ENCODE measurements around the gene KRTAP10-1. TPM values are rescaled to one million over a fixed set of nuclear protein-coding genes. Genes with fewer than 3 reads are reported as not detected.
"Not testable (repeated sequence)": the region's sequence is repeated elsewhere in the genome, so short reads cannot be mapped to it uniquely, and the experiment has no call there.

Gene KRTAP10-1
- total and polyA plus RNA-seq, 2 of the 13 experiments (the other 11 are each of a cell fraction or from before 2014, with no cell fraction given) = not detected

DNA sequence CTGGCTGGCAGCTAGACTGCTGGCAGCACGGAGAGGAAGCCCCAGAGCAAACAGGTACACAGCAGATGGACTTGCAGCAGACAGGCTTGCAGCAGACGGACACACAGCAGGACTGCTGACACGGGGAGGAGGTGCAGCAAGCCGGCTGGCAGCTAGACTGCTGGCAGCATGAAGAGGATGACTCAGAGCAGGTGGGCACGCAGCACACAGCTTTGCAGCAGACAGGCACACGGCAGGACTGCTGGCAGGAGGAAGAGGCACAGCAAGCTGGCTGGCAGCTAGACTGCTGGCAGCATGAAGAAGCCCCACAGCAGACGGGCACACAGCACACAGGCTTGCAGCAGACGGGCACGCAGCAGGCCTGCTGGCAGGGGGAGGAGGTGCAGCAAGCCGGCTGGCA lies 10.8 kb upstream of the KRTAP10-1 start:
- ChIA-PET CTCF (ENCODE audit: low intra/inter-chr PET ratio, low total read pairs) (no interaction called here), POLR2A (no interaction called here)
- Histone ChIP-seq H3K27ac (ENCODE audit: extremely low read length, insufficient read depth, low read length) (no peak overlapping the region), H3K79me2 (ENCODE audit: insufficient read depth, low read length) (no peaks in the 10 kb centered on the region), H3K27me3 (ENCODE audit: control insufficient read depth in 1 of 2, insufficient read depth in 2 of 2, low read length in 2 of 2) (peaks cover 0 to 3% of the 10 kb centered on the region in 2 experiments; a peak in 2 of 5 replicates), H3K4me3 (replicated peaks in 1 of 3; ENCODE audit: insufficient read depth in 1 of 3, low read depth in 2 of 3, low read length in 3 of 3) (no peak overlapping the region), H3K9me3 (ENCODE audit: low read length) (no peaks in the 10 kb centered on the region), H2AFZ (ENCODE audit: low read length) (no peak overlapping the region), H3K4me1 (ENCODE audit: insufficient read depth, low read length) (no peaks in the 10 kb centered on the region; the same call in 1 of the 2 replicates), H3K36me3 (replicated peaks in 1 of 2; ENCODE audit: control insufficient read depth in 1 of 2, insufficient read depth in 2 of 2, low read length in 2 of 2) (no peaks in the 10 kb centered on the region), H3K9ac (ENCODE audit: insufficient read depth, low read depth, low read length) (no peak overlapping the region), H4K20me1 (ENCODE audit: insufficient read depth, low read length) (no peaks in the 10 kb centered on the region), H3K4me2 (ENCODE audit: low read depth, low read length) (no peak overlapping the region)
- no peak for FAIRE-seq
- no TSS peak for BruUV-seq (replicated peaks)
- 52% methylated on average over 4 of the region's 10 CpGs for WGBS (ENCODE audit: low lambda C conversion rate)
- DNase-seq (ENCODE audit: low spot score) = no peak
- no peak for ATAC-seq
- in situ Hi-C loops (cut with HindIII; ENCODE audit: extremely low pct_ligation_motif_present, low pct_unique_long_range_greater_than_20kb) (no loop called here), intact Hi-C loops (cut with micrococcal nuclease; ENCODE audit: unreplicated experiment) (no loop called here)
- TF ChIP-seq ZMYM3 (CRISPR knock-in tag; IDR thresholded peaks at IDR 0.05) (0 out of 2 replicates have a peak, but pooled peaks have one; percentile 54), ZNF441 (CRISPR knock-in tag; IDR thresholded peaks at IDR 0.05; ENCODE audit: borderline replicate concordance) (no peak), ELF3 (CRISPR knock-in tag; IDR thresholded peaks at IDR 0.05) (no peak)

DNA sequence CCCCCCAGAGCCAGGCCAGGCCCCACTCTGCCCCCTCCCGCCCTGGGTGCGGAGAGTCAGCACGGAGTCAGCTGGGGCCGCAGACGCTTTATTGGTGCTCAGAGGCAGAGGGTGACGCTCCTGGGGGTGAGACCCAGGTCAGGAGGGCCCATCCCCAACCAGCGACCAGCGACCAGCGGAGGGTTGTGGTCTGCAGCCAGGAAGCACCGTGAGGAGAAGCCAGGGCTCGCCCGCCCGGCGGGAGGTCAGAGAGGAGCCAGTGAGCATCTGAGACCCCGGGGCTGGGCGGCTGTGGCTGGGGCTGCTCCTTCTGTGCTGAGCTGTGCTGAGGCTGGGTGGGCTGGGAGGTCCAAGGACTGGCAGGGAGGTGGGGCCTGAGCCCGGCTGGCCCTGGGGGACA lies 10.3 kb upstream of the KRTAP10-1 start:
- H3K4me3 ChIP-seq (replicated peaks in 1 of 3; ENCODE audit: insufficient read depth in 1 of 3, low read depth in 2 of 3, low read length in 3 of 3); DNase-seq (ENCODE audit: low spot score); H3K9ac ChIP-seq (ENCODE audit: insufficient read depth, low read depth, low read length); H2AFZ ChIP-seq (ENCODE audit: low read length); H4K20me1 ChIP-seq (ENCODE audit: insufficient read depth, low read length); H3K9me3 ChIP-seq (ENCODE audit: low read length); H3K4me1 ChIP-seq (ENCODE audit: insufficient read depth, low read length); H3K36me3 ChIP-seq (replicated peaks in 1 of 2; ENCODE audit: control insufficient read depth in 1 of 2, insufficient read depth in 2 of 2, low read length in 2 of 2); BruUV-seq (replicated peaks); ATAC-seq; H3K79me2 ChIP-seq (ENCODE audit: insufficient read depth, low read length); H3K27me3 ChIP-seq (ENCODE audit: control insufficient read depth in 1 of 2, insufficient read depth in 2 of 2, low read length in 2 of 2); FAIRE-seq; POLR2A ChIA-PET; intact Hi-C loops (cut with micrococcal nuclease; ENCODE audit: unreplicated experiment); in situ Hi-C loops (cut with HindIII; ENCODE audit: extremely low pct_ligation_motif_present, low pct_unique_long_range_greater_than_20kb); H3K4me2 ChIP-seq (ENCODE audit: low read depth, low read length); CTCF ChIA-PET (ENCODE audit: low intra/inter-chr PET ratio, low total read pairs); H3K27ac ChIP-seq (ENCODE audit: extremely low read length, insufficient read depth, low read length): not testable (repeated sequence)
- WGBS (ENCODE audit: low lambda C conversion rate) = 55% methylated on average over 4 of the region's 17 CpGs

All from HepG2 (cell line).